Measurements from ENCODE around the gene HSF2. TPM values are rescaled to one million over a fixed set of nuclear protein-coding genes. Genes with fewer than 3 reads are reported as not detected.

Gene HSF2
- total and polyA plus RNA-seq, 2 of the 13 experiments (the other 11 are each of a cell fraction or from before 2014, with no cell fraction given) = 24.8 to 26.4 TPM

- peak; percentile 93 for TF ChIP-seq BORCS8-MEF2B (CRISPR knock-in tag; IDR thresholded peaks at IDR 0.05)
- no peak for TF ChIP-seq ZNF562 (CRISPR knock-in tag; IDR thresholded peaks at IDR 0.05; ENCODE audit: borderline replicate concordance)
- no peak for TF ChIP-seq SMAD3 (CRISPR knock-in tag; IDR thresholded peaks at IDR 0.05)
- TF ChIP-seq GATAD1 (CRISPR knock-in tag; IDR thresholded peaks at IDR 0.05) = peak; percentile 73
- TF ChIP-seq CBX2 (IDR thresholded peaks at IDR 0.05; ENCODE audit: low read depth, low read length) = no peak
- TF ChIP-seq CBX2 (CRISPR knock-in tag; IDR thresholded peaks at IDR 0.05; ENCODE audit: low read depth) = no peak
- TF ChIP-seq ZNF737 (CRISPR knock-in tag; IDR thresholded peaks at IDR 0.05; ENCODE audit: borderline replicate concordance) = no peak
- peak; percentile 50 for TF ChIP-seq RAD51 (IDR thresholded peaks at IDR 0.05; ENCODE audit: borderline replicate concordance)
- peak; percentile 48; the same call in 1 of the 2 replicates for TF ChIP-seq ZFP82 (CRISPR knock-in tag; IDR thresholded peaks at IDR 0.05; ENCODE audit: borderline replicate concordance)
- TF ChIP-seq ZNF839 (CRISPR knock-in tag; IDR thresholded peaks at IDR 0.05; ENCODE audit: borderline replicate concordance) = peak; percentile 67; the same call in 1 of the 2 replicates
- TF ChIP-seq ZBTB49 (CRISPR knock-in tag; IDR thresholded peaks at IDR 0.05; ENCODE audit: borderline replicate concordance) = no peak
- 0 out of 2 replicates have a peak, but pooled peaks have one; percentile 22 for TF ChIP-seq ZMYM2 (CRISPR knock-in tag; IDR thresholded peaks at IDR 0.05)
- TF ChIP-seq STAT5B (CRISPR knock-in tag; IDR thresholded peaks at IDR 0.05) = no peak
- no peak for TF ChIP-seq TRIM22 (IDR thresholded peaks at IDR 0.05)
- TF ChIP-seq NKX3-1 (CRISPR knock-in tag; IDR thresholded peaks at IDR 0.05) = no peak
- TF ChIP-seq BCL6 (CRISPR knock-in tag; IDR thresholded peaks at IDR 0.05) = peak; percentile 32; the same call in 1 of the 2 replicates
- TF ChIP-seq NR0B2 (CRISPR knock-in tag; IDR thresholded peaks at IDR 0.05) = peak; percentile 68; the same call in 1 of the 2 replicates
- TF ChIP-seq CAMTA2 (CRISPR knock-in tag; IDR thresholded peaks at IDR 0.05; ENCODE audit: borderline replicate concordance) = no peak
- TF ChIP-seq KLF16 (CRISPR knock-in tag; IDR thresholded peaks at IDR 0.05) = peak in 1 of 2 experiments; percentile 85; a peak in 2 of 4 replicates
- TF ChIP-seq ZNF691 (CRISPR knock-in tag; IDR thresholded peaks at IDR 0.05; ENCODE audit: borderline replicate concordance, low read depth) = no peak; the same call in 1 of the 2 replicates
- TF ChIP-seq PITX1 (CRISPR knock-in tag; IDR thresholded peaks at IDR 0.05) = peak; percentile 6; the same call in 1 of the 2 replicates
- TF ChIP-seq ZNF772 (CRISPR knock-in tag; IDR thresholded peaks at IDR 0.05) = 0 out of 2 replicates have a peak, but pooled peaks have one; percentile 66
- no peak for TF ChIP-seq TAF15 (IDR thresholded peaks at IDR 0.05; ENCODE audit: low read depth, low read length, poor library complexity, severe bottlenecking)
- peak; percentile 35; the same call in 1 of the 2 replicates for TF ChIP-seq ZNF644 (CRISPR knock-in tag; IDR thresholded peaks at IDR 0.05; ENCODE audit: low read depth)
- TF ChIP-seq PHF8 (CRISPR knock-in tag; IDR thresholded peaks at IDR 0.05) = peak; percentile 98
- peak; percentile 85; the same call in 1 of the 2 replicates for TF ChIP-seq WIZ (CRISPR knock-in tag; IDR thresholded peaks at IDR 0.05)
Observed at GRCh38 chr6:122399348-122400120, at the start of gene HSF2 (continued).
